Measurements from ENCODE around the gene MEF2A. TPM values are rescaled to one million over a fixed set of nuclear protein-coding genes. Genes with fewer than 3 reads are reported as not detected.

MEF2A gene
- total RNA-seq, 1 donor from 2014 or later, result 61.9 TPM

GRCh38 chr15:99683000-99683670 lies 117.4 kb downstream of the MEF2A start:
- no peaks in the 10 kb centered on the region for H3K27me3 ChIP-seq
- H3K9me3 ChIP-seq (ENCODE audit: low read depth), result peaks cover 14% of the 10 kb centered on the region
- Mint-ChIP-seq H3K27me3 (ENCODE audit: insufficient read depth, low read depth) (no peaks in the 10 kb centered on the region), H3K27ac (no peak overlapping the region), H3K36me3 (peaks cover 61% of the 10 kb centered on the region), H3K9me3 (peaks cover 30% of the 10 kb centered on the region), H3K4me3 (no peak overlapping the region), H3K4me1 (no peaks in the 10 kb centered on the region)
- no peak for DNase-seq (ENCODE audit: low spot score)
- H3K4me3 ChIP-seq, result no peak overlapping the region
- peaks cover 11% of the 10 kb centered on the region for H3K36me3 ChIP-seq
- no peak overlapping the region for H3K4me2 ChIP-seq
- no peaks in the 10 kb centered on the region for H4K20me1 ChIP-seq (ENCODE audit: low read depth)
- no peak for TF ChIP-seq EZH2phosphoT487 (IDR thresholded peaks at IDR 0.05)
- no peak for TF ChIP-seq EZH2 (IDR thresholded peaks at IDR 0.05)
- no peak for TF ChIP-seq CTCF (IDR thresholded peaks at IDR 0.05)
- H3K27ac ChIP-seq, result no peak overlapping the region
- H3F3A ChIP-seq (ENCODE audit: low read depth), result no peaks in the 10 kb centered on the region
- no peaks in the 10 kb centered on the region for H3K4me1 ChIP-seq
- H2AFZ ChIP-seq (replicated peaks), result no peak overlapping the region
- H3K9ac ChIP-seq, result no peak overlapping the region
- H3K79me2 ChIP-seq (ENCODE audit: low read depth), result peaks cover 6% of the 10 kb centered on the region

GRCh38 chr15:99686290-99686689 lies 120.5 kb downstream of the MEF2A start:
- no peaks in the 10 kb centered on the region for H3K27me3 Mint-ChIP-seq (ENCODE audit: insufficient read depth, low read depth)
- Histone ChIP-seq H3K9me3 (ENCODE audit: low read depth) (peaks cover 14% of the 10 kb centered on the region), H3K4me3 (no peak overlapping the region), H4K20me1 (ENCODE audit: low read depth) (no peaks in the 10 kb centered on the region), H3K27ac (no peak overlapping the region), H3K9ac (no peak overlapping the region), H3K79me2 (ENCODE audit: low read depth) (peaks cover 6% of the 10 kb centered on the region), H3K4me1 (no peaks in the 10 kb centered on the region), H3F3A (ENCODE audit: low read depth) (no peaks in the 10 kb centered on the region), H3K4me2 (no peak overlapping the region), H3K27me3 (no peaks in the 10 kb centered on the region), H2AFZ (replicated peaks) (no peak overlapping the region), H3K36me3 (peaks cover 5% of the 10 kb centered on the region)
- H3K27ac Mint-ChIP-seq, result no peak overlapping the region
- peaks cover 62% of the 10 kb centered on the region for H3K36me3 Mint-ChIP-seq
- no peak for DNase-seq (ENCODE audit: low spot score)
- H3K4me1 Mint-ChIP-seq, result no peaks in the 10 kb centered on the region
- TF ChIP-seq CTCF (IDR thresholded peaks at IDR 0.05) (no peak), EZH2 (IDR thresholded peaks at IDR 0.05) (no peak), EZH2phosphoT487 (IDR thresholded peaks at IDR 0.05) (no peak)
- H3K4me3 Mint-ChIP-seq, result no peak overlapping the region
- H3K9me3 Mint-ChIP-seq, result peaks cover 30% of the 10 kb centered on the region

- Histone ChIP-seq H4K20me1 (ENCODE audit: low read depth) (no peaks in the 10 kb centered on the region), H3K36me3 (peaks cover 5% of the 10 kb centered on the region), H3K4me2 (no peak overlapping the region), H3K4me3 (no peak overlapping the region), H3K9ac (no peak overlapping the region), H2AFZ (replicated peaks) (no peak overlapping the region), H3F3A (ENCODE audit: low read depth) (no peaks in the 10 kb centered on the region), H3K27me3 (no peaks in the 10 kb centered on the region), H3K79me2 (ENCODE audit: low read depth) (no peaks in the 10 kb centered on the region), H3K4me1 (no peaks in the 10 kb centered on the region), H3K27ac (no peak overlapping the region), H3K9me3 (ENCODE audit: low read depth) (no peaks in the 10 kb centered on the region)
- Mint-ChIP-seq H3K4me1 (no peaks in the 10 kb centered on the region), H3K27me3 (ENCODE audit: insufficient read depth, low read depth) (no peaks in the 10 kb centered on the region), H3K4me3 (no peak overlapping the region), H3K36me3 (peaks cover 46% of the 10 kb centered on the region), H3K27ac (no peak overlapping the region), H3K9me3 (no peaks in the 10 kb centered on the region)
- no peak for DNase-seq (ENCODE audit: low spot score)
- TF ChIP-seq CTCF (IDR thresholded peaks at IDR 0.05), result no peak
- no peak for TF ChIP-seq EZH2phosphoT487 (IDR thresholded peaks at IDR 0.05)
- no peak for TF ChIP-seq EZH2 (IDR thresholded peaks at IDR 0.05)
Observed at GRCh38 chr15:99692825-99693224, 127.0 kb downstream of the MEF2A start.
